SH-SY5Y (cell line): ENCODE results near the gene FEZF1.

ENCODE experiments used
- GATA2 ChIP-seq: IDR thresholded peaks from 2 replicates; pipeline ENCODE4 v1.6.1; 2011; ENCODE audit warnings: mild to moderate bottlenecking, low read depth, low read length
- GATA3 ChIP-seq: IDR thresholded peaks from 2 replicates; pipeline ENCODE4 v1.6.1; 2011; ENCODE audit warnings: low read depth, mild to moderate bottlenecking, low read length, moderate library complexity

DNA sequence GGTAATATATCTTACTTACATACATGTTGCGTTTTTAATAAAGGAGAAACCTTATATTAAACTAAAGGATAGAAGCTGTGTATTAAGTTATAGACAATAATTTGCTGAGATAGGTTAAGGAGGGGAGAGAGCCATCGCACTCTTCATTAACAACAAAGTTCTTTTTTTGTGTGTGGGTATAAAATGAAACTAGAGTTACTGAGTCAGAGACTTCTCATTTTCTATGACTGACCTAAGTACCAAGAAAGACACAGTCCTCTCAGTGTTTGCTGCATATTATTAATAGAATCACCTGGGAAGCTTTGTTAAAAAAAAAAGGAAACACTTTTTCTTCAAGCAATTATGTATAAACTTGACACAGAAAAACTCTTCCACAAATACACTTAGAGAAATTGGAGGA, 31.4 kb downstream of the FEZF1 start:
- TF ChIP-seq GATA3, result no peak
- no peak for TF ChIP-seq GATA2
